Measurements from ENCODE around the gene ATG2B. TPM values are rescaled to one million over a fixed set of nuclear protein-coding genes. Genes with fewer than 3 reads are reported as not detected.
"Not testable (repeated sequence)": the region's sequence is repeated elsewhere in the genome, so short reads cannot be mapped to it uniquely, and the experiment has no call there.

The ATG2B gene
- total RNA-seq, 1 donor from 2014 or later = 26.2 TPM

DNA sequence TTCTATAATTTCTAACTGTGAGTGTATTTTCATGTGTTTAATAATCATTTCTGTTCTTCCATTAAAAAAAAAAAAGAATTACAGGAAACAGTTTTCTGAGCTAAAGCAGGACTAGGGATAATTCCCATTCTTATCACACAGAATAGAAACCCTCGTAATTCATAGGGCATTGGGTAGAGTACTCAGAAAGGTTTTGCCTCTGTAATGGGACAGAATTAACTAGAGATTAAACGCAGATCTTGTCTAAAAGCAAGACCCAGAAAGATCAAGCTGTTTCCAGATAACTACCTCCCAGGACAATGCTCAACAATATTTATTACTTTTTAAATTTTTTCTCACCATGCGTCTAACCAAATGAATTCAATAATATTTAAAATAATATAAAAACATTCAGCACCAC is 10.4 kb upstream of the ATG2B start:
- DNase-seq (ENCODE audit: low spot score) = no peak

DNA sequence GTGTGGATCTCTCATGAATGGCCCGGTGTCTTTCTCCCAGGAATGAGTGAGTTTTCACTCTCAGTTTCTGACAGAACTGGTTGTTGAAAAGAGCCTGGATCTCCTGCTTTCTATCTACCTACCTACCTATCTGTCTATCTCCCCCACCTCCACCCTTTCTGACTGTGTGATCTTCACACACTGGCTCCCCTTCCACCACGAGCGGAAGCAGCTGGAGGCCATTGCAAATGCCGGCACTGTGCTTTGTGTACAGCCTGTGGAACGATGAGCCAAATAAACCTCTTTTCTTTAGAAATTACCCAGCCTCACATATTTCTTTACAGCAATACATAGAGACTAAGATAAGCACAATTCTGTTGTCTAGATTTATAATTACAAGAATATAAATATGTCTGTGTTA is 7.4 kb upstream of the ATG2B start:
- DNase-seq (ENCODE audit: low spot score) = no peak

GRCh38 chr14:96368534-96368933 is 5.4 kb upstream of the ATG2B start:
- DNase-seq (ENCODE audit: low spot score) = no peak

DNA sequence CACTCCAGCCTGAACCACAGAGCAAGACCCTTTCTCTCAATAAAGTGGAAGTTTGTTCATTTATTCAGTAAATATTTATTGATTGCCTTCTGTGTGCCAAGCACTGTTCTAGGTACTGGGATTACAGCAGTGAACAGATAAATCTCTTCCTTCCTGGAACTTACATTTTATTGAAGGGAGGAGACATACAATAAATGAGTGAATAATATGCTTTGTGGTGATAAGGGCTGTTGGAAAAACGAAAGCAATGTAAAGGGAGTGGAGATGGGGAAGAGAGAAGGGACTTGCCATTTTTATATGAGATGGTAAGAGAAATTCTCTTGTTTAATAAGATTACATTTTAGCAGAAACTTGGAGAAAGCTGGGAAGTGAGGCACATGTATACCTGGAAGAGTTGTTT is 1.8 kb upstream of the ATG2B start:
- DNase-seq (ENCODE audit: low spot score) = no peak

DNA sequence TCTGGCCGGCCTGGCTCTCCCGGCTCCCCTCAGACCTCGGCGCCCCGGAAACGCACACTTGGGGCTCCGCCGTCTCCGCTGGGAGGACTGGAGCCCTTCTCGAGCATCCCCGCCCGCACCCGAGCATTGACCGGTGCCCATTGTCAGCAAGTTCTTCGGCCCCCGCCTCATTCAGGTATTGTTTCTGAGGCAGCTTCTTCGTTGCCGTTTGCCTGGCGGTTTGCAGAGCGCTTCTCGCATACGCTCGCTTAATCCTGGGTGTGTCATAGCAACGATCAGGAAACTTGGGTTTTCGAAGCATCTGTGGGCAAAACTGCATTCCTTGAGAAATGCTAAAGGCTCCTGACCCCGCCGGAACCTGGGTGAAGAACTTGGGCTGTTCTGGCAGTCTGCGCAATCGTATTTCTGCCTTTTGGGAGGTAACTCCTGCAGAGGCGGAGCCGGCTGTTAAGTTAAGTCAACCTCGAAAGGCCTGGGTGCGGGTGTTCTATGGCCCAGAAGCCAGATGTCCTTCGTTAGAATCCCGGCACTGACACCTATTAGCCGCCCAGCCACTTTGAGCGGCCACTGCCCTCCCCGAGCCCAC is 703 bp upstream of the ATG2B start:
- DNase-seq (ENCODE audit: low spot score) = peak; percentile 60

GRCh38 chr14:96362071-96362964 is 823 bp downstream of the ATG2B start:
- peak; percentile 27 for DNase-seq (ENCODE audit: low spot score)

DNA sequence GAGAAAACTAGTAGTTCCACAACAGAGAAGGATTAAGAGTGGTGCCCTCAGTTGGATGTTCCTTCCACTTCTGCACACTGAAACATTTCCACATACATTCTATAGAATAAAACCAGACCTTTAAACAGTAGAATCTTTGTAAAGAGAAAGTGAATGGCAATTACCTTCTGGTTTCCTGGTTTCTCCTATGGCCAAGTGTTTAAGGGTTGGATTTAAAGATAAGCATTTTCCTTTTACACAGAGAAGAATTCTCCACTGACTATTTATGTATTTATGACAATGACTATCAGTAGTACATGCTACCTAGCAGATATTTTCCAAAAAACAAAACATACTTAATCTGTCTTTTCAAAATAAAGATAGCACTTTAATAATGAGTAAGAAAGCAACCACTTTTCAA is 3.2 kb downstream of the ATG2B start:
- DNase-seq (ENCODE audit: low spot score) = no peak

DNA sequence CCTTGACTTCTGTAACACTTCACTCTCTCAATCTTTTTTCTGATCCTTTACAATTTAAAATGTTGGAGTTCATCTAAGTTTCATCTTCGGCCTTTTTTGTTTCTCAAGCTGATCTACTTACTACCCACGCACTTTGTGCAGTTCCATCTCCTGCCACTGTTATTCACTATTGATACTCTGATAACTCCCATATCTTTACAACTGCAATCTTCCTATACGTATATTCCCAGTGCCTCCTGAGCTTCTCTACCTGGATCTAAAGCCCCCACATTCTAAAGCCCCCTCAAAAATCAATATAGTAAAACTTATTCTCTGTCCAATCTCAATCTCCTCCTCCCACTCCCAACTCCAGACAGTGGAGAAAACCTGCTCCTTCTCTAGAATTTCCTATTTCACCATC is 5.9 kb downstream of the ATG2B start:
- no peak for DNase-seq (ENCODE audit: low spot score)

DNA sequence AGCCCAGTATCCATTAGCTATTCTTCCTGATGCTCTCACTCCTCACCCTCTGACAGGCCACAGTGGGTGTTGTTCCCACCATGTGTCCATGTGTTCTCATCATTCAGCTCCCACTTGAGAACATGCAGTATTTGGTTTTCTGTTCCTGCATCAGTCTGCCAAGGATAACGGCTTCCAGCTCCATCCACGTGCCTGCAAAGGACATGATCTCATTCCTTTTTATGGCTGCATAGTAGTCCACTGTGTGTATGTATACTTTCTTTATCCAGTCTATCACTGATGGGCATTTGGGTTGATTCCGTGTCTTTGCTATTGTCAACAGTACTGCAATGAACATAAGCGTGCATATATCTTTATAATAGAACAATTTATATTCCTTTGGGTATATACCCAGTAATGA is 8.9 kb downstream of the ATG2B start:
- DNase-seq (ENCODE audit: low spot score) = no peak

DNA sequence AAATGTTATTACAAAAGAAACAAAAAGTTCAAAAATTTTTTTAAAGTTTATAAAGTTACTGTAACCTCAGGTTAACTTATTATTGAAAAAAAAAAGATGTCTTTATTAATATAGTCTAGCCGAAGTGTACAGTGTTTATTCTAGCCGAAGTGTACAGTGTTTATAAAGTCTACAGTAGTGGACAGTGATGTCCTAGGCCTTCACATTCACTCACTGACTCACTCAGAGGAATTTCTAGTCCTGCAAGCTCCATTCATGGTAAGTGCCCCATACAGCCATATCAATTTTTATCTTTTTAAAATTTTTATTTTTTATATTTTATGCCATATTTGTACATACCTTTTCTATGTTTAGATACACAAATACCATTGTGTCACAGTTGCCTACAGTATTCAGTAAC is 10.4 kb downstream of the ATG2B start:
- DNase-seq (ENCODE audit: low spot score) = no peak

- DNase-seq (ENCODE audit: low spot score) = no peak
Observed at GRCh38 chr14:96351986-96352385, 11.2 kb downstream of the ATG2B start.

DNA sequence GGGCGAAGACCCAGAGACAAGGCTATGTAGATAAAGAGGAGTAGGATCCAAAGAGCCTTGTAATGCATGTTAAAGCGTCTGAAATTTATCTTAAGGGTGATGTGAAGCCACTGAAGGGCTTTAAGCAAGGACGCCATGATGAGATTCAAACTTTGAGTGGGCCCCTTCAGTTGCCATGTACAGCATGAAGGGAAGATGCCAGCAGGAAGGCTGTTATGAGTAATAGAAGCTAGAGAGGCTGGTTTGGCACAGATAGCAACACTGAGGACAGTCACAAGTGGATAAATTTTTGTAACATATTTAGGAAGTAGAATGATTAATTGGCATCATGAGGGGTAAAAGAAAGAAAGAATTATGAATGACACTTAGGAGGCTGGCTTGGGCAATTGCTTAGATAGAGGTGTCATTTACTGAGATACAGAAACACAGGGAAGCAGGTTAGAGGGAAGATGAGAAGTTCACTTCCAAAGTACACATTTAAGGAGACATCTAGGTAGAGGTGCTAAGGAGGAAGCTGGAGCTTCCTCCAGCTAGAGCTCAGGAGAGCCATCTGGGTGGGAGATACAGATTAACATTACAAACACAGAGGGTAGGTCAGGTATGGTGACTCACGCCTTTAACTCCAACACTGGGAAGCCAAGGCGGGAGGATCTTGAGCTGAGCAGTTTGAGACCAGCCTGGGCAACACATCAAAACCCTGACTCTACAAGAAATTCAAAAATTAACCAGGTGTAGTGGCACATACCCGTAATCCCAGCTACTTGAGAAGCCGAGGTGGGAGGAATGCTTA is 13.7 kb downstream of the ATG2B start:
- no peak for DNase-seq (ENCODE audit: low spot score)

GRCh38 chr14:96347957-96348356 is 15.2 kb downstream of the ATG2B start:
- DNase-seq (ENCODE audit: low spot score) = not testable (repeated sequence)

- no peak for DNase-seq (ENCODE audit: low spot score)
Observed at GRCh38 chr14:96345669-96346068, 17.5 kb downstream of the ATG2B start.

DNA sequence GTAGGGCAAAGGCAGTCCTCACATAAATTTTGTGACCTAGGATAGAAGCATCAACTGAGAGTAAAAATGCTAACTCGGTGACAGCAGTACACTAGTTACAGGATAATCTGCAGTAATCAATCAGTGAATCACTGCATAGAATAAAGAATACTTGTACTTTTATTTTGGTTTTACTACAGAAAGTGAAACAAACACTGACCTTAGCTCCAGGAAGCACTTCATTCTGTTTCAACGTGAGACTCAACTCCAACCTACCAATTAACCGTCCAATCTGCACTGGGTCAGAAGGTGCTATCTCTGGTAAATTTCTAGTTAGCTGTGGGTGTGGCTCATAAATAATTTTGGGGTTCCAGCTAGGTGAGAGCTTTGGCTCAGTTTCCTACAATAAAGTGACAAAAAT is 21.8 kb downstream of the ATG2B start:
- no peak for DNase-seq (ENCODE audit: low spot score)

DNA sequence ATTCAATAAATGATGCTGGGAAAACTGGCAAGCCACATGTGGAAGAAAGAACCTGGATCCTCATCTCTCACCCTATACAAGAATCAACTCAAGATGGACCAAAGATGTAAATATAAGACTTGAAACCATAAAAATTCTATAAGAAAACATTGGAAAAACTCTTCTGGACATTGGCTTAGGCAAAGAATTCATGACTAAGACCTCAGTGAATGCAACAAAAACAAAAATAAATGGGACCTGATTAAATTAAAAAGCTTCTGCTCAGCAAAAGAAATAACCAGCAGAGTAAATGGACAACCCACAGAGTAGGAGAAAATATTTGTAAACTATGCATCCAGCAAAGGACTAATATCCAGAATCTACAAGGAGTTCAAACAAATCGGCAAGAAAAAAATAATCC is 24.6 kb downstream of the ATG2B start:
- DNase-seq (ENCODE audit: low spot score) = no peak

DNA sequence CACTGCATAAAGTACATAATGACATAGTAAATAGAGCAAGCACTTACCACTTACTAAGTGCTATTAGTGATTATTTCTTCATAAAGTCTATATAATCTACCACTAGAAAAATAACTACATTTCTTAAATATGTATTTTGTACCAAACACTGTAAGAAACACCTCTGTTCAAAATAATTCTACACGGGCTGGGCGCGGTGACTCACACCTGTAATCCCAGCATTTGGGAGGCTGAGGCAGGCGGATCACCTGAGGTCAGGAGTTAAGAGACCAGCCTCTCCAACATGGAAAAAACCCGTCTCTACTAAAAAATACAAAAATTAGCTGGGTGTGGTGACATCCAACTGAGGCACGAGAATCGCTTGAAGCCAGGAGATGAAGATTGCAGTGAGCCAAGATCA is 38.9 kb downstream of the ATG2B start:
- no peak for DNase-seq (ENCODE audit: low spot score)

GRCh38 chr14:96320605-96321004 is 42.5 kb downstream of the ATG2B start:
- no peak for DNase-seq (ENCODE audit: low spot score)

GRCh38 chr14:96318836-96319235 is 44.3 kb downstream of the ATG2B start:
- DNase-seq (ENCODE audit: low spot score) = no peak

GRCh38 chr14:96316087-96316486 is 47.1 kb downstream of the ATG2B start:
- no peak for DNase-seq (ENCODE audit: low spot score)

GRCh38 chr14:96310906-96311305 is 52.2 kb downstream of the ATG2B start:
- no peak for DNase-seq (ENCODE audit: low spot score)

DNA sequence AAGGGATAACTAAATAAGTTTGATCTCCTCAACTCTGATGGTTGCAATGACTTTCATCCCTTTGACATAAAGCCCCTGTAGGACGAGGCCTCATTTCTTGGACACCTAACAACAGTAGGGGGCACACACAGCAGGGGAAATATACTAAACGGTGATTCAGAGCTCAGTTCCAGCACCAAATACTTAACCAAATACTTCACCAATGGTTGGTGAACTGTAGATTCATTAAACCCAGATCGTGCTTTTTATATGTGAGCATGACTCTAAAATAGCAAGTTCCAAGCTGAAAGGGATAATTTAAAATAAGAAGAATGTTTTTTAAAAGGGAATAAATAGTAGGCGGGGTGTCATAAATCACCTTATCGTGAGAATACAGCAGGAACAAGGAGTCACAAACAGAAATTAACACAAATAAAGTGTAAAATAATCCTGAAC is 53.2 kb downstream of the ATG2B start:
- DNase-seq (ENCODE audit: low spot score) = no peak
